HEK293 (cell line): ENCODE results near the gene PRKCA.
A peak's percentile ranks its signal among the peaks of the same experiment; 100 is the strongest.

Experiments
- CTCF ChIA-PET: fragments of 350-600 bp; formaldehyde crosslinking; extraction: SDS; loops from one replicate; lab custom pipeline; 2021; ENCODE audit warnings: antibody characterized with exemption; lab: Yijun Ruan, JAX
- POLR2A ChIA-PET: fragments of 300-600 bp; formaldehyde crosslinking; extraction: SDS; loops from one replicate; lab custom pipeline; 2020; ENCODE audit warnings: antibody characterized with exemption, inconsistent platforms; lab: Yijun Ruan, JAX
- H3K27ac ChIP-seq: fragments of 200-500 bp; sonication (Bioruptor generic); 2 replicates; pipeline ENCODE4 v1.5.1; 2014; ENCODE audit warnings: low read depth, low read length, control low read depth, inconsistent platforms; ENCODE audit errors: extremely low read depth
- H3K36me3 ChIP-seq, 2 experiments: fragments of 200-500 bp in 1 of 2; sonication (Bioruptor generic) in 1 of 2; 1 replicate in 1 of 2; 2 replicates in 1 of 2; pipeline ENCODE4 v1.5.1; 2014 to 2017; ENCODE audit warnings: inconsistent platforms in 2 of 2, low read length in 2 of 2; ENCODE audit not compliant: control insufficient read depth in 2 of 2, insufficient read depth in 1 of 2
- H3K4me1 ChIP-seq: fragments of 200-500 bp; sonication (Bioruptor generic); 2 replicates; pipeline ENCODE4 v1.5.1; 2014; ENCODE audit warnings: mild to moderate bottlenecking, low read length, inconsistent platforms; ENCODE audit not compliant: control insufficient read depth, insufficient read depth
- H3K4me3 ChIP-seq: 2 replicates; pipeline ENCODE4 v1.5.1; 2011; ENCODE audit warnings: low read depth, mild to moderate bottlenecking, control low read depth, low read length, moderate library complexity
- H3K9me3 ChIP-seq: fragments of 200-500 bp; sonication (Bioruptor generic); 2 replicates; pipeline ENCODE4 v1.5.1; 2014; ENCODE audit warnings: low read depth, low read length, inconsistent platforms; ENCODE audit not compliant: control insufficient read depth, insufficient read depth
- AEBP2 ChIP-seq: fragments of 450-650 bp; formaldehyde crosslinking; IDR thresholded peaks from 2 replicates; pipeline ENCODE4 v1.5.1; 2016; ENCODE audit warnings: missing biosample characterization, missing genetic modification characterization, borderline replicate concordance
- ATF2 ChIP-seq: fragments of 450-650 bp; formaldehyde crosslinking; IDR thresholded peaks from 2 replicates; pipeline ENCODE4 v1.5.1; 2016; ENCODE audit warnings: missing biosample characterization, missing genetic modification characterization, low read depth
- INSM2 ChIP-seq: fragments of 450-650 bp; formaldehyde crosslinking; IDR thresholded peaks from 2 replicates; pipeline ENCODE4 v1.5.1; 2016; ENCODE audit warnings: missing biosample characterization, missing genetic modification characterization
- KLF10 ChIP-seq: fragments of 450-650 bp; IDR thresholded peaks from 2 replicates; pipeline ENCODE4 v1.5.1; 2018; ENCODE audit warnings: missing biosample characterization, mild to moderate bottlenecking, missing genetic modification characterization
- KLF16 ChIP-seq: fragments of 450-650 bp; formaldehyde crosslinking; IDR thresholded peaks from 2 replicates; pipeline ENCODE4 v1.5.1; 2017; ENCODE audit warnings: missing biosample characterization, missing genetic modification characterization
- MZF1 ChIP-seq: fragments of 450-650 bp; formaldehyde crosslinking; IDR thresholded peaks from 2 replicates; pipeline ENCODE4 v1.5.1; 2017; ENCODE audit warnings: missing biosample characterization, missing genetic modification characterization, borderline replicate concordance
- OSR2 ChIP-seq: fragments of 450-650 bp; formaldehyde crosslinking; IDR thresholded peaks from 2 replicates; pipeline ENCODE4 v1.5.1; 2016; ENCODE audit warnings: missing biosample characterization, missing genetic modification characterization
- SCRT1 ChIP-seq: fragments of 450-650 bp; formaldehyde crosslinking; IDR thresholded peaks from 2 replicates; pipeline ENCODE4 v1.5.1; 2016; ENCODE audit warnings: missing biosample characterization, missing genetic modification characterization, borderline replicate concordance
- TCF7L2 ChIP-seq: IDR thresholded peaks from 2 replicates; pipeline ENCODE4 v1.6.1; 2011; ENCODE audit warnings: low read depth, mild to moderate bottlenecking, inconsistent platforms, low read length, moderate library complexity, borderline replicate concordance
- ZFP37 ChIP-seq: fragments of 450-650 bp; formaldehyde crosslinking; IDR thresholded peaks from 2 replicates; pipeline ENCODE4 v1.5.1; 2016; ENCODE audit warnings: missing biosample characterization, missing genetic modification characterization
- ZNF112 ChIP-seq: fragments of 450-650 bp; formaldehyde crosslinking; IDR thresholded peaks from 2 replicates; pipeline ENCODE4 v1.5.0; 2017; ENCODE audit warnings: missing biosample characterization, missing genetic modification characterization
- ZNF138 ChIP-seq: fragments of 450-650 bp; formaldehyde crosslinking; IDR thresholded peaks from 2 replicates; pipeline ENCODE4 v1.5.1; 2016; ENCODE audit warnings: missing biosample characterization, missing genetic modification characterization, borderline replicate concordance
- ZNF140 ChIP-seq: fragments of 450-650 bp; formaldehyde crosslinking; IDR thresholded peaks from 2 replicates; pipeline ENCODE4 v1.5.1; 2016; ENCODE audit warnings: missing biosample characterization, missing genetic modification characterization
- ZNF175 ChIP-seq: fragments of 450-650 bp; formaldehyde crosslinking; IDR thresholded peaks from 2 replicates; pipeline ENCODE4 v1.5.1; 2016; ENCODE audit warnings: missing biosample characterization, missing genetic modification characterization
- ZNF23 ChIP-seq: fragments of 450-650 bp; formaldehyde crosslinking; IDR thresholded peaks from 2 replicates; pipeline ENCODE4 v1.5.1; 2016; ENCODE audit warnings: missing biosample characterization, missing genetic modification characterization, borderline replicate concordance
- ZNF302 ChIP-seq: fragments of 450-650 bp; formaldehyde crosslinking; IDR thresholded peaks from 2 replicates; pipeline ENCODE4 v1.5.1; 2016; ENCODE audit warnings: missing biosample characterization, missing genetic modification characterization, low read depth
- ZNF324 ChIP-seq: fragments of 450-650 bp; formaldehyde crosslinking; IDR thresholded peaks from 2 replicates; pipeline ENCODE4 v1.5.1; 2016; ENCODE audit warnings: missing biosample characterization, missing genetic modification characterization
- ZNF530 ChIP-seq: fragments of 450-650 bp; formaldehyde crosslinking; IDR thresholded peaks from 2 replicates; pipeline ENCODE4 v1.5.1; 2016; ENCODE audit warnings: low read depth, missing biosample characterization, missing genetic modification characterization
- ZNF555 ChIP-seq: fragments of 450-650 bp; formaldehyde crosslinking; conservative IDR thresholded peaks from 2 replicates; pipeline ENCODE4 v1.5.1; 2017; ENCODE audit warnings: missing biosample characterization, mild to moderate bottlenecking, missing genetic modification characterization, inconsistent platforms
- ZNF621 ChIP-seq: fragments of 450-650 bp; formaldehyde crosslinking; IDR thresholded peaks from 2 replicates; pipeline ENCODE4 v1.5.1; 2017; ENCODE audit warnings: missing biosample characterization, missing genetic modification characterization
- ZNF658 ChIP-seq: fragments of 450-650 bp; formaldehyde crosslinking; IDR thresholded peaks from 2 replicates; pipeline ENCODE4; 2016; ENCODE audit warnings: missing biosample characterization, missing genetic modification characterization
- ZNF677 ChIP-seq: fragments of 450-650 bp; IDR thresholded peaks from 2 replicates; pipeline ENCODE4 v1.5.0; 2018; ENCODE audit warnings: missing biosample characterization, mild to moderate bottlenecking, missing genetic modification characterization, moderate library complexity
- ZNF747 ChIP-seq: fragments of 450-650 bp; formaldehyde crosslinking; IDR thresholded peaks from 2 replicates; pipeline ENCODE4 v1.5.1; 2016; ENCODE audit warnings: missing biosample characterization, missing genetic modification characterization
- ZNF76 ChIP-seq: fragments of 450-650 bp; formaldehyde crosslinking; IDR thresholded peaks from 2 replicates; pipeline ENCODE4; 2016; ENCODE audit warnings: low read depth, missing biosample characterization, missing genetic modification characterization, borderline replicate concordance

PRKCA gene

GRCh38 chr17:66805567-66805966 lies 503.2 kb downstream of the PRKCA start (continued):
- no peak for TF ChIP-seq INSM2 (tag by site-specific recombination)

GRCh38 chr17:66807182-66807581 lies 504.8 kb downstream of the PRKCA start:
- H3K27ac ChIP-seq, result no peak overlapping the region
- TF ChIP-seq KLF10 (tag by site-specific recombination) (no peak), ZNF138 (tag by site-specific recombination) (no peak), ZNF175 (no peak), MZF1 (no peak)
- ChIA-PET POLR2A (no interaction called here), CTCF (no interaction called here)
- H3K4me3 ChIP-seq, result no peak overlapping the region
- no peaks in the 10 kb centered on the region for H3K4me1 ChIP-seq
- H3K9me3 ChIP-seq, result no peaks in the 10 kb centered on the region
- H3K36me3 ChIP-seq, result no peaks in the 10 kb centered on the region

- CTCF ChIA-PET, result no interaction called here
- no peak overlapping the region for H3K27ac ChIP-seq
- POLR2A ChIA-PET, result no interaction called here
These were observed 507.0 kb downstream of the PRKCA start for GRCh38 chr17:66809408-66809807.

GRCh38 chr17:66810951-66811682 lies 508.7 kb downstream of the PRKCA start:
- H3K36me3 ChIP-seq, result no peaks in the 10 kb centered on the region
- no peak overlapping the region for H3K4me3 ChIP-seq
- CTCF ChIA-PET, result interaction anchor here (0.6 kb wide), 1 partner anchor 70 kb away, joined by 5 read pairs; no protein-coding TSS in a partner anchor
- no peaks in the 10 kb centered on the region for H3K9me3 ChIP-seq
- H3K4me1 ChIP-seq, result no peaks in the 10 kb centered on the region
- no peak overlapping the region for H3K27ac ChIP-seq
- POLR2A ChIA-PET, result no interaction called here
- TF ChIP-seq ATF2 (tag by site-specific recombination) (0 out of 2 replicates have a peak, but pooled peaks have one; percentile 41), ZNF530 (tag by site-specific recombination) (no peak)

More at GRCh38 chr17:66809408-66809807, 507.0 kb downstream of the PRKCA start:
- Histone ChIP-seq H3K9me3 (no peaks in the 10 kb centered on the region), H3K4me3 (no peak overlapping the region), H3K4me1 (no peaks in the 10 kb centered on the region), H3K36me3 (no peaks in the 10 kb centered on the region)
- TF ChIP-seq ZNF112 (tag by site-specific recombination), result no peak
- no peak for TF ChIP-seq ZNF138 (tag by site-specific recombination)
- TF ChIP-seq SCRT1, result no peak
- no peak for TF ChIP-seq ZFP37
- TF ChIP-seq ZNF302, result no peak
- TF ChIP-seq OSR2, result no peak
- no peak for TF ChIP-seq ZNF324 (tag by site-specific recombination)
- no peak for TF ChIP-seq ZNF658 (tag by site-specific recombination)
- TF ChIP-seq ZNF555 (tag by site-specific recombination), result no peak
- TF ChIP-seq ZNF23, result no peak
- TF ChIP-seq ZNF140 (tag by site-specific recombination), result no peak
- TF ChIP-seq ZNF677 (tag by site-specific recombination), result no peak
- TF ChIP-seq ZNF76 (tag by site-specific recombination), result no peak
- no peak for TF ChIP-seq KLF16 (tag by site-specific recombination)
- TF ChIP-seq AEBP2 (tag by site-specific recombination), result no peak
- TF ChIP-seq ZNF747 (tag by site-specific recombination), result no peak
- no peak for TF ChIP-seq ZNF621 (tag by site-specific recombination)
- no peak for TF ChIP-seq TCF7L2
